A673 (cell line): ENCODE results near the gene LBR. TPM values are rescaled to one million over a fixed set of nuclear protein-coding genes. Genes with fewer than 3 reads are reported as not detected.

Experiments
- BruUV-seq: library from RNA; stranded (reverse); fragments of 400-500 nt; replicated peaks from 2 replicates; lab custom pipeline; 2021; lab: Mats Ljungman, UMichigan
- CTCF ChIA-PET: fragments of 300-600 bp; sonication (Branson Sonifier 250); formaldehyde crosslinking; loops from one replicate; lab custom pipeline; 2022; ENCODE audit warnings: antibody characterized with exemption; lab: Charles Lee
- POLR2A ChIA-PET: fragments of 300-600 bp; sonication (Branson Sonifier 250); formaldehyde crosslinking; loops from one replicate; lab custom pipeline; 2022; ENCODE audit warnings: antibody characterized with exemption; ENCODE audit not compliant: low non-redundant PET; lab: Charles Lee
- DNase-seq: peaks from one replicate; pipeline ENCODE4 v3.0.0-alpha.2; 2015; ENCODE audit warnings: low spot score
- H3K27ac ChIP-seq: fragments of 200-600 bp; sonication (generic); 2 replicates; pipeline ENCODE4 v1.5.1; 2016; ENCODE audit warnings: mixed run types, low read depth, mild to moderate bottlenecking, mixed read lengths, antibody characterized with exemption, low read length; ENCODE audit not compliant: poor library complexity, severe bottlenecking
- H3K27me3 ChIP-seq: fragments of 200-600 bp; sonication (generic); replicated peaks from 2 replicates; pipeline ENCODE4 v1.6.1; 2017; ENCODE audit warnings: mixed run types, low read depth, mild to moderate bottlenecking, mixed read lengths, antibody characterized with exemption, low read length; ENCODE audit not compliant: insufficient read depth, poor library complexity
- H3K36me3 ChIP-seq: fragments of 200-600 bp; sonication (generic); 2 replicates; pipeline ENCODE4 v1.6.1; 2016; ENCODE audit warnings: mixed run types, mild to moderate bottlenecking, mixed read lengths, antibody characterized with exemption, low read length; ENCODE audit not compliant: insufficient read depth, poor library complexity, severe bottlenecking
- H3K4me1 ChIP-seq: fragments of 200-600 bp; sonication (generic); 2 replicates; pipeline ENCODE4 v1.6.1; 2017; ENCODE audit warnings: mixed run types, mild to moderate bottlenecking, mixed read lengths, antibody characterized with exemption, low read length; ENCODE audit not compliant: insufficient read depth, poor library complexity, severe bottlenecking
- H3K4me3 ChIP-seq: fragments of 200-600 bp; sonication (generic); 2 replicates; pipeline ENCODE4 v1.5.1; 2016; ENCODE audit warnings: low read depth, mixed run types, mild to moderate bottlenecking, mixed read lengths, low read length; ENCODE audit not compliant: poor library complexity, severe bottlenecking
- H3K9me3 ChIP-seq: fragments of 200-600 bp; sonication (generic); 2 replicates; pipeline ENCODE4 v1.6.1; 2016; ENCODE audit warnings: mixed run types, low read depth, mild to moderate bottlenecking, mixed read lengths, antibody characterized with exemption, low read length; ENCODE audit not compliant: poor library complexity, severe bottlenecking
- CTCF ChIP-seq: fragments of 300-800, 200-600 bp; sonication (generic); conservative IDR thresholded peaks from 2 replicates; pipeline ENCODE4 v1.5.1; 2017; ENCODE audit warnings: low read depth, mild to moderate bottlenecking, antibody characterized with exemption, low read length, moderate library complexity, mixed read lengths
- EZH2 ChIP-seq: fragments of 200-600 bp; sonication (generic); IDR thresholded peaks from 2 replicates; pipeline ENCODE4 v1.6.1; 2017; ENCODE audit warnings: borderline replicate concordance, low read depth, mild to moderate bottlenecking, mixed read lengths, antibody characterized with exemption, low read length; ENCODE audit not compliant: poor library complexity, severe bottlenecking
- intact Hi-C: fragments of 100-400 bp; cut with micrococcal nuclease; formaldehyde crosslinking; loops from one replicate; pipeline ENCODE4 v1.10.0; 2022; ENCODE audit not compliant: unreplicated experiment
- total RNA-seq: library from RNA; stranded (reverse); gene quantifications from 2 replicates; pipeline ENCODE4 v1.2.3, GENCODE V29; 2021

The LBR gene
- total RNA-seq, 1 experiment from 2014 or later = 147 TPM

- Histone ChIP-seq H3K4me1 (peaks cover 40% of the 10 kb centered on the region), H3K36me3 (peaks cover 91% of the 10 kb centered on the region)
- CTCF ChIA-PET = no interaction called here
Observed at GRCh38 chr1:225412321-225412720, 15.5 kb downstream of the LBR start.

GRCh38 chr1:225410036-225410435 is 17.8 kb downstream of the LBR start:
- H3K27me3 ChIP-seq = no peaks in the 10 kb centered on the region
- H3K4me3 ChIP-seq = no peak overlapping the region
- DNase-seq = no peak
- intact Hi-C loops = no loop called here
- ChIA-PET POLR2A (no interaction called here), CTCF (no interaction called here)
- H3K36me3 ChIP-seq = peaks cover 95% of the 10 kb centered on the region
- no peak overlapping the region for H3K27ac ChIP-seq
- no peaks in the 10 kb centered on the region for H3K9me3 ChIP-seq
- TF ChIP-seq EZH2 (no peak), CTCF (no peak)
- no TSS peak for BruUV-seq
- peaks cover 29% of the 10 kb centered on the region for H3K4me1 ChIP-seq

More at GRCh38 chr1:225412321-225412720, 15.5 kb downstream of the LBR start:
- DNase-seq = no peak
- intact Hi-C loops = no loop called here
- TF ChIP-seq EZH2 (no peak), CTCF (no peak)
- no peak overlapping the region for H3K4me3 ChIP-seq
- H3K27me3 ChIP-seq = no peaks in the 10 kb centered on the region
- no TSS peak for BruUV-seq
- no peak overlapping the region for H3K27ac ChIP-seq
- POLR2A ChIA-PET = no interaction called here
- no peaks in the 10 kb centered on the region for H3K9me3 ChIP-seq

GRCh38 chr1:225409051-225409450 is 18.8 kb downstream of the LBR start:
- DNase-seq = no peak
- no peak for TF ChIP-seq EZH2
- TF ChIP-seq CTCF = no peak
- Histone ChIP-seq H3K4me3 (no peak overlapping the region), H3K4me1 (peaks cover 29% of the 10 kb centered on the region), H3K9me3 (no peaks in the 10 kb centered on the region), H3K36me3 (peaks cover 95% of the 10 kb centered on the region), H3K27me3 (no peaks in the 10 kb centered on the region), H3K27ac (no peak overlapping the region)
- ChIA-PET CTCF (no interaction called here), POLR2A (interaction anchor here (0.5 kb wide), 1 partner anchor 10 kb away, joined by 3 read pairs; no protein-coding TSS in a partner anchor)
- no TSS peak for BruUV-seq
- intact Hi-C loops = no loop called here
